ENCODE measurements around the gene UBE3C. TPM values are rescaled to one million over a fixed set of nuclear protein-coding genes. Genes with fewer than 3 reads are reported as not detected.

UBE3C gene
- total RNA-seq, 6 donors from 2014 or later = 43.7 to 85.9 (median 69.3) TPM

- WGBS, 2 donors = 70 to 83% methylated on average over 2 of the region's 2 CpGs
- Histone ChIP-seq H3K9me3 (peaks cover 0 to 5% (median 0%) of the 10 kb centered on the region in 4 donors), H3K36me3 (no peaks in the 10 kb centered on the region), H3K4me3 (no peak overlapping the region), H3K27ac (no peak overlapping the region), H3K4me1 (no peaks in the 10 kb centered on the region), H3K27me3 (no peaks in the 10 kb centered on the region)
- ATAC-seq (ENCODE audit: low FRiP score in 2 of 2) (no peak), DNase-seq (no peak)
- TF ChIP-seq POLR2AphosphoS5 (IDR thresholded peaks at IDR 0.05) (no peak), CTCF (IDR thresholded peaks at IDR 0.05) (no peak), POLR2A (IDR thresholded peaks at IDR 0.05) (no peak), EP300 (IDR thresholded peaks at IDR 0.05) (no peak)
These were observed 25.1 kb upstream of the UBE3C start for GRCh38 chr7:157113607-157114006.

GRCh38 chr7:157116762-157117161, 22.0 kb upstream of the UBE3C start:
- Histone ChIP-seq H3K27me3 (no peaks in the 10 kb centered on the region), H3K4me3 (no peak overlapping the region), H3K27ac (no peak overlapping the region), H3K9me3 (peaks cover 0 to under 1% (median 0%) of the 10 kb centered on the region in 4 donors), H3K4me1 (no peaks in the 10 kb centered on the region), H3K36me3 (no peaks in the 10 kb centered on the region)
- ATAC-seq (ENCODE audit: low FRiP score in 2 of 2) = no peak
- no peak for DNase-seq
- 96 to 97% methylated on average over 5 of the region's 5 CpGs for WGBS, 2 donors
- TF ChIP-seq CTCF (IDR thresholded peaks at IDR 0.05) (no peak), POLR2AphosphoS5 (IDR thresholded peaks at IDR 0.05) (no peak), EP300 (IDR thresholded peaks at IDR 0.05) (no peak), POLR2A (IDR thresholded peaks at IDR 0.05) (no peak)

- H3K27me3 ChIP-seq = no peaks in the 10 kb centered on the region
- WGBS, 2 donors = 94 to 95% methylated on average over 2 of the region's 2 CpGs
- DNase-seq (no peak), ATAC-seq (ENCODE audit: low FRiP score in 2 of 2) (no peak)
- H3K27ac ChIP-seq = no peak overlapping the region
- no peaks in the 10 kb centered on the region for H3K36me3 ChIP-seq
- no peaks in the 10 kb centered on the region for H3K4me1 ChIP-seq
- H3K9me3 ChIP-seq = no peaks in the 10 kb centered on the region
- no peak overlapping the region for H3K4me3 ChIP-seq
- TF ChIP-seq EP300 (IDR thresholded peaks at IDR 0.05) (no peak), CTCF (IDR thresholded peaks at IDR 0.05) (no peak), POLR2A (IDR thresholded peaks at IDR 0.05) (no peak)
These were observed 20.9 kb upstream of the UBE3C start for GRCh38 chr7:157117796-157118195.

- H3K36me3 ChIP-seq = no peaks in the 10 kb centered on the region
- ATAC-seq (ENCODE audit: low FRiP score in 2 of 2) (no peak), DNase-seq (peak in 1 of 2 donors; percentile 39)
- no peak overlapping the region for H3K27ac ChIP-seq
- WGBS, 2 donors = 90% methylated on average over 12 to 14 of the region's 14 CpGs
- no peaks in the 10 kb centered on the region for H3K9me3 ChIP-seq
- no peaks in the 10 kb centered on the region for H3K4me1 ChIP-seq
- TF ChIP-seq POLR2AphosphoS5 (IDR thresholded peaks at IDR 0.05) = no peak
- TF ChIP-seq EP300 (IDR thresholded peaks at IDR 0.05) = no peak
- TF ChIP-seq POLR2A (IDR thresholded peaks at IDR 0.05) = no peak
- no peak for TF ChIP-seq CTCF (IDR thresholded peaks at IDR 0.05)
- no peaks in the 10 kb centered on the region for H3K27me3 ChIP-seq
- H3K4me3 ChIP-seq = no peak overlapping the region
These were observed 18.5 kb upstream of the UBE3C start for GRCh38 chr7:157120181-157120580.

GRCh38 chr7:157121184-157121715, 17.5 kb upstream of the UBE3C start:
- H3K27ac ChIP-seq = no peak overlapping the region
- TF ChIP-seq CTCF (IDR thresholded peaks at IDR 0.05) = no peak
- TF ChIP-seq POLR2AphosphoS5 (IDR thresholded peaks at IDR 0.05) = no peak
- TF ChIP-seq POLR2A (IDR thresholded peaks at IDR 0.05) = no peak
- no peak for TF ChIP-seq EP300 (IDR thresholded peaks at IDR 0.05)
- no peaks in the 10 kb centered on the region for H3K4me1 ChIP-seq
- no peak for ATAC-seq (ENCODE audit: low FRiP score in 2 of 2)
- H3K9me3 ChIP-seq = no peaks in the 10 kb centered on the region
- no peak overlapping the region for H3K4me3 ChIP-seq
- peak in 1 of 2 donors; percentile 69 for DNase-seq
- WGBS, 2 donors = 85 to 93% methylated on average over 10 to 18 of the region's 18 CpGs
- H3K27me3 ChIP-seq = no peaks in the 10 kb centered on the region
- no peaks in the 10 kb centered on the region for H3K36me3 ChIP-seq

Measured in upper lobe of left lung (tissue), 6 donors.